ENCODE results near the gene JADE2.
"Not testable (repeated sequence)": the region's sequence is repeated elsewhere in the genome, so short reads cannot be mapped to it uniquely, and the experiment has no call there.

Gene JADE2

GRCh38 chr5:134533115-134533815, 7.8 kb downstream of the JADE2 start:
- DNase-seq, result no peak

GRCh38 chr5:134534058-134534725, 8.7 kb downstream of the JADE2 start:
- DNase-seq, result no peak

GRCh38 chr5:134534726-134535110, 9.2 kb downstream of the JADE2 start:
- no peak for DNase-seq

DNA sequence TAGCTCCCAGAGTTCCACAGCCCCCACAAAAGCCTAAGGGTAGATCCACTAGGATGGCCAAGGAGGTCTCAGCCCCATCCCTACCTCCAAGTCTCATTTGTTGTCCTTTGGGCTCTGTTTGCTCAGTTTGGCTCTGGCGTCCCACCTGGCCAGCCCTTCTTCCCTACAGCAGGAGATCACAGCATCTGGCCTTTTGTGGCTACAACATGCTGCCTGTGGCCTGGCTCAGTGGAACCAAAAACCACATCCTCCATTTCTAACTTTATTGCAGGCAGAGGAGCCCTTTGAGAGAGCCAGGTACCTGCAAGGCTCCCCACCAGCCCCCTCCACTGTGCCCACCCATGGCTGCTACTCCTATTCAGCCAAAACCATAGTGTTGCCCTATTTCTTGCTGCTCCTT, 11.4 kb downstream of the JADE2 start:
- DNase-seq, result no peak

DNA sequence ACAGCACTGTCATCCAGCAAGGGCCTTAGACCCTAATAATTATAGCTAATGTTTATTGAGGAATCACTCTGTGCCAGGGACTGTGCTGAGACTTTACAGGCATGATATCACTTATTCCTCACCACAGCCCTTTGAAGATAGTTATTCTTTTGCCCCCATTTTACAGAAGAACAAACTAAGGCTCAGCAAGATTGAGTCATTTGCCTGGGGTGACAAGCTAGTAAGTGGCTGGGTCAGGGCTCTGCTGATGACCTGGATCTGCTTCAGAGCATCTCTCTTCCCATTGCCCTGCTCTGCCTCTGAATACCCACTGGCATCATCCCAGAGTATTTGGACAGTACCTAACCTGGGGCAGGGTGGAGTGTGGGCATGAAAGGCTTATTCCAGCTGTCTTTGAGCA, 11.8 kb downstream of the JADE2 start:
- no peak for DNase-seq

DNA sequence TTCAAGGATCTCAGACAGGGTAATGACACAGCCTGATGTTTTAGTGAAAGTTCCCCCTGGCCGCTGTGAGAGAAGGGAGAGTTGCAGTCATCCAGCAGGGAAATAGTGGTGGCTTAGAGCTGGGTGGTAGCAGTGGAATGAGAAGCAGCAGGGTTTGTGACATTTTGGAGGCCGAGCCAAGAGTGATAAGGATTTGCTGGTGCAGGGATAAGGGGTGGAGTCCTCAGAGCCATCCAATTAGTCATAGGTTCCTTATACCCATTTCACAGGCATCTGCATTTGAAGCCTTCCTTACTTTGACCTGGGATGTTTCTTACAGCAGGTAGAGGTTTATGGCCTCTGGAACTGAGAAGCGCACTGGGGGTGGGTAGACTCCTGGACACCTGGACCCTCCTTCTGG, 12.8 kb downstream of the JADE2 start:
- no peak for DNase-seq

GRCh38 chr5:134539732-134540131, 14.3 kb downstream of the JADE2 start:
- no peak for DNase-seq

- no peak for DNase-seq
Measured at GRCh38 chr5:134540747-134541733, 15.6 kb downstream of the JADE2 start.

DNA sequence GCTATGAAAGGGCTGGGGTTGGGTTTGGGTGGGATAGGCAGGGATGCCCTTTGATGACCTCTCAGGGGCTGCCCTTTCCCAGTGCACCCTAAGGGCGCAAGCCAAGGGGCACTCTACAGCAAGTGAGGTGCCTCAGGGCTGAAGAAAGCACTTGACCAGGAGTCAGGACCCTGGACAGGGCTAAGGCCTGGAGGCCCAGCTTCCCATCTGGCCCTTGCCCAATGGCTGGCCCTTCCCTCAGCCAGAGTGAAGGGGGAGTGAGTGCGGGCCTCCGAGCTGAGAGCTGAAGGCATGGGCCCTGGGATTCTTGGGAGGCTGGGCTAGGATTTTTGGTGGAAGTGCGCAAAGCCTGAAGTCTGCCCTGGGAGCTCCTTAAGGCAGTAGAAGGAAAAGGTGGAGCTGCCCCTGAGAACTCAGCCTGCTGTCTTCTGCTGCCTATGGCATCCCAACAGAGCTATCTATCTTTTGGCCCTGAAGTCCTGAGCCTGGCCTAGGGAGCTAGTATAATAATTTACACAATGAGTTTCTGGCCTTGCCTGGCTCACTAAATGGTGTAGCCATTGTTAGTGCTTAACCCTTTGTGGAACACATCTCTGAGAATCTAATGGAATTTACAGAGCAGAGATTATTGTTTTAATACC, 16.4 kb downstream of the JADE2 start:
- no peak for DNase-seq

DNA sequence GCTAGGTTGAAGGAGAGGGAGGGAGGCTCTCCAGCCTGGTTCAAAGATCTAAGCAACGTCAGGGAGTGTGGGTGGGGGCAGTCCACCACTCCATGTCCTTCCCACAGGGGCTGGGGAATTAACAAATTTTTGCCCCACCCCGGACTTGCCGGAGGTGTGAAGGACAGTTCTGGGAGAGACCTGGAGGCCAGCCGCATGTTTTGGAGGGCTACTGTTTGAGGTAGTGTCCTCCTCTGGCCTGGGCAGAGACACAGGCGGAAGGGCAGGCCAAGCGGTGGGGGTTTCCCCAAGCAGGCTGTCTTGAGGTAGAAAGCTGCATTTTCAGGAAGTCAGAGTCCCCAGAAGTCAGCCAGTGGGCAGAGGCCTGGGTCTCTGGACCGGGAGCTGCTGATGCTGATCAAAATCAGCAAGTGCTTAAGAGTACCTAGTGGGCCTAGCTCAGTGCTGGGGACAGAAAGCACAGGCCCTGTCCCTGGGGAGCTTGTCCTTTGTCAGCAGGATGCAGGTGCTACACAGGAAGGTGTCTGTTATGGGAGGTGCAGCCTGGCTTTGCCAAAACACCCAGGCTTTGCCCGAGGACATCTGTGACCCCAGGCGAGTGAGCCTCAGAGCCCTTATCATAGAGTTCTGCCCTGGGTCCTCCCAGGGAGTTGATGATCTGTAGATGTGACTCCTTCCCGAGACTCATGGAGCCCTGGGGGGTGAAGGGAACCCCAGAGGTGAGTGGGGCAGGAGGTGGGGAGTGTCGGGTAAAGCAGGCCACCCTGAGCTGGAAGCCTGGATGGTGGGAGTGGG, 18.5 kb downstream of the JADE2 start:
- peak; percentile 81 for DNase-seq

- peak; percentile 70 for DNase-seq
Measured at GRCh38 chr5:134545070-134545868, 19.8 kb downstream of the JADE2 start.

GRCh38 chr5:134547066-134547465, 21.6 kb downstream of the JADE2 start:
- no peak for DNase-seq

DNA sequence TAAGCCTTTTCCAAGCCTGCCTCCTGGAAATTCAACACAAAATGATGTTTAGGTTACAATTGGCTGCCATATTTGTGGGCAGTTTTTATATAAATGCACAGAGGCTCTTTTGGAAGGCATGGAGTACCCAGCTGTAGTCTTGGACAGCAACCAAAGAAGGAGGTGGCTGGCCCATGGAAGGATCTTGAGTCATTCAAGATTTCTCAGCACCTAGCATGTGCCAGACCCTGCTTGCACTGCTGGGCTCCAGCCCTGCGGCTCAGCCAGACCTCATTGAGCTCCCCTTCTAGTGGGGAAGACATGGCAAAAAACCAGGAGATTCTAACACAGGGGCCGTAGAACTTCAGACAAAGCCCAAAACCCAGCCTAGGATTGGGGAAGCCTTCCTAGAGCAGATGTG, 22.1 kb downstream of the JADE2 start:
- no peak for DNase-seq

DNA sequence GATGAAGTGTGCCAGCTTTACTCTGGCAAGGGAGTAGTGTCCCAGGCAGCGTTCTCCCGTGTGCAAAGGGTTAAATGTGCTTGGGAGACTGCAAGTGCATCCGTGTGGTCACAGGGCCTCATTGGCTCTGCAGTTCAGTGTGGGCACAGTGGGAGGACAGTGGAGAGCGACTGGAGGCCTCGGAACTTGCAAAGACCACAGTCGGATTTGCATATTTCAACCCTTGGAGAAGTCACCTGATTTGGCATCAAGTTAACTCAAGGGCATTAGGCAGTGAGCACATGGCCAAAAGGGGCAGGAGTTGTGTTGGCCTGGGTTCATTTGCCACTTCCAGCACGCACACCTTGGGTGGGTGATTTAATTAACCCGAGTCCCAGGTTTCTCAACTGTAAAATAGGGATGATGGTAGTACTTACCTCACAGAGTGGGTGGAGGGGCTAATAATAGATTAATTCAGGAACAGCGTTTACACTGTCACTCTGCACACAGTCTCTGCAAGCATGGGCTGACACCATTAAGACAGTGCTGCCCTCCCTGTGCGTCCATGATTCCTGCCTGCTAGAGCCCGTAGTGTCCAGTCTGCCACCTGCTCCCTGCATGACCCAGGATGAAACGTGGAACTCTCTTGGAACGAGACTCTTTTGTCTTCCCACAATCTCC, 22.7 kb downstream of the JADE2 start:
- no peak for DNase-seq

- no peak for DNase-seq
Measured at GRCh38 chr5:134549714-134550113, 24.2 kb downstream of the JADE2 start.

GRCh38 chr5:134550271-134551214, 25.1 kb downstream of the JADE2 start:
- no peak for DNase-seq

- DNase-seq, result no peak
Measured at GRCh38 chr5:134551901-134552300, 26.4 kb downstream of the JADE2 start.

DNA sequence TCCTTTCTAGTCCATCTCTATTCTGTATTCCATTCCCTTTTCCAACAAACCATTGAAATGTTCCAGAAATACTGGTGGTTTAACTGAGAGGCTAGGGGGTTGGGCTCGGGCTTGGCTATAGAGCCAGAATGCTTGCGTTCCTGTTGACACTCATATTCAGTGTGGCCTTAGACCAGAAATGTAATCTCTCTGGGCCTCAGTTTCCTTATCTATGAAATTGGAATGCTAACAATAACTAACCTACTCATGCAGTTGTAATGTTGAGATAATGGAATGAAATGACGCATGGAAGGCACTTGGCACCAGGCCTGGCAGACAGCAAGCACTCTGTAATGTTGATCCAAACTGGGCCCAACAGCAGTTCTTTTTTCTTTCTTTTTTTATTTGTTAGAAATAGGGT, 26.8 kb downstream of the JADE2 start:
- DNase-seq, result no peak

DNA sequence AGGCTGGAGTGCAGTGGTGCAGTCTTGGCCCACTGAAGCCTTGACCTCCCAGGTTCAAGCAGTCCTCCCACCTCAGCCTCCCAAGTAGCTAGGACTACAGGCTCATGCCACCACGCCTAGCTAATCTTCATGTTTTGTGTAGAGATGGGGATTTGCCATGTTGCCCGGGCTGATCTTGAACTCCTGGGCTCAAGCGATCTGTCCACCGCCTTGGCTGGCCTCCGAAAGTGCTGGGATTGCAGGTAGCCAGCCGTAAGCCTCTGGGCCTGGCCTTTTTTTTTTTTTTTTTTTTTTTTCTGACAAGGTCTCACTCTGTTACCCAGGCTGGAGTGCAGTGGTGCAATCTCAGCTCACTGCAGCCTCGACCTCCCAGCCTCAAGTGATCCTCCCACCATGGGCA, 27.2 kb downstream of the JADE2 start:
- DNase-seq, result not testable (repeated sequence)

All from activated CD8-positive, alpha-beta memory T cell treated with anti-CD3 and anti-CD28 coated beads for 24 hours (primary cell).